H9 (cell line): Measurements from ENCODE around the gene GABARAP. TPM values are rescaled to one million over a fixed set of nuclear protein-coding genes. Genes with fewer than 3 reads are reported as not detected.

Experiments
- DNase-seq: peaks from one replicate; pipeline ENCODE4 v3.0.0-alpha.2; 2017
- H2AFZ ChIP-seq: one replicate; pipeline ENCODE4 v1.6.1; 2013; ENCODE audit warnings: mild to moderate bottlenecking, low read length, control low read depth, moderate library complexity
- H2AK5ac ChIP-seq: 2 replicates; pipeline ENCODE4 v1.6.1; 2013; ENCODE audit warnings: low read length, control low read depth, mixed read lengths; ENCODE audit not compliant: insufficient read length
- H2BK120ac ChIP-seq: one replicate; pipeline ENCODE4 v1.6.1; 2013; ENCODE audit warnings: low read depth, mild to moderate bottlenecking, low read length, control low read depth, inconsistent platforms; ENCODE audit not compliant: poor library complexity, severe bottlenecking
- H2BK12ac ChIP-seq: 2 replicates; pipeline ENCODE4 v1.6.1; 2013; ENCODE audit warnings: low read length, control low read depth, mixed read lengths, low read depth; ENCODE audit not compliant: insufficient read length
- H2BK15ac ChIP-seq: 2 replicates; pipeline ENCODE4 v1.6.1; 2013; ENCODE audit warnings: low read depth, low read length, control low read depth
- H2BK20ac ChIP-seq: one replicate; pipeline ENCODE4 v1.6.1; 2013; ENCODE audit warnings: low read depth, mild to moderate bottlenecking, low read length, control low read depth, inconsistent platforms; ENCODE audit not compliant: poor library complexity, severe bottlenecking
- H2BK5ac ChIP-seq: 2 replicates; pipeline ENCODE4 v1.6.1; 2013; ENCODE audit warnings: low read length, control low read depth, mixed read lengths; ENCODE audit not compliant: insufficient read length
- H3K14ac ChIP-seq: 2 replicates; pipeline ENCODE4 v1.6.1; 2013; ENCODE audit warnings: low read length, control low read depth; ENCODE audit not compliant: insufficient read depth
- H3K18ac ChIP-seq: 2 replicates; pipeline ENCODE4 v1.6.1; 2013; ENCODE audit warnings: low read depth, mild to moderate bottlenecking, mixed read lengths, low read length, control low read depth; ENCODE audit not compliant: insufficient read length
- H3K23ac ChIP-seq: 2 replicates; pipeline ENCODE4 v1.6.1; 2013; ENCODE audit warnings: low read length, control low read depth, mixed read lengths, low read depth; ENCODE audit not compliant: insufficient read length
- H3K23me2 ChIP-seq: 2 replicates; pipeline ENCODE4 v1.6.1; 2013; ENCODE audit warnings: low read depth, mild to moderate bottlenecking, mixed read lengths, low read length, control low read depth; ENCODE audit not compliant: insufficient read length, poor library complexity, severe bottlenecking
- H3K27ac ChIP-seq: 2 replicates; pipeline ENCODE4 v1.5.1; 2013; ENCODE audit warnings: low read length, control low read depth, mixed read lengths, low read depth; ENCODE audit not compliant: insufficient read length
- H3K27me3 ChIP-seq: 2 replicates; pipeline ENCODE4 v1.6.1; 2013; ENCODE audit warnings: low read length, control low read depth, inconsistent platforms; ENCODE audit not compliant: insufficient read depth
- H3K4ac ChIP-seq: 2 replicates; pipeline ENCODE4 v1.6.1; 2013; ENCODE audit warnings: low read depth, mild to moderate bottlenecking, control low read depth, inconsistent platforms, low read length, moderate library complexity
- H3K4me1 ChIP-seq: 2 replicates; pipeline ENCODE4 v1.6.1; 2013; ENCODE audit warnings: low read length, control low read depth, inconsistent platforms; ENCODE audit not compliant: insufficient read depth
- H3K4me2 ChIP-seq: 2 replicates; pipeline ENCODE4 v1.6.1; 2013; ENCODE audit warnings: low read length, control low read depth, mixed read lengths; ENCODE audit not compliant: insufficient read length, insufficient read depth
- H3K56ac ChIP-seq: 2 replicates; pipeline ENCODE4 v1.6.1; 2013; ENCODE audit warnings: low read depth, mild to moderate bottlenecking, mixed read lengths, low read length, control low read depth; ENCODE audit not compliant: insufficient read length
- H3K79me1 ChIP-seq: 2 replicates; pipeline ENCODE4 v1.6.1; 2013; ENCODE audit warnings: low read depth, mild to moderate bottlenecking, moderate library complexity, low read length, control low read depth, inconsistent platforms; ENCODE audit not compliant: insufficient read depth, poor library complexity, severe bottlenecking
- H3K79me2 ChIP-seq: 2 replicates; pipeline ENCODE4 v1.6.1; 2013; ENCODE audit warnings: low read length, control low read depth, inconsistent platforms; ENCODE audit not compliant: insufficient read depth
- H3K9ac ChIP-seq: 2 replicates; pipeline ENCODE4 v1.6.1; 2013; ENCODE audit warnings: low read length, control low read depth, mixed read lengths; ENCODE audit not compliant: insufficient read length; ENCODE audit errors: extremely low read depth
- H3K9me3 ChIP-seq: one replicate; pipeline ENCODE4 v1.6.1; 2013; ENCODE audit warnings: low read depth, low read length, inconsistent platforms; ENCODE audit not compliant: control insufficient read depth
- H3T11ph ChIP-seq: one replicate; pipeline ENCODE4 v1.6.1; 2013; ENCODE audit warnings: mild to moderate bottlenecking, low read length, control low read depth, inconsistent platforms
- H4K20me1 ChIP-seq: one replicate; pipeline ENCODE4 v1.6.1; 2013; ENCODE audit not compliant: control insufficient read depth, insufficient read length, insufficient read depth
- H4K5ac ChIP-seq: 2 replicates; pipeline ENCODE4 v1.6.1; 2013; ENCODE audit warnings: low read depth, mild to moderate bottlenecking, mixed read lengths, low read length, control low read depth; ENCODE audit not compliant: insufficient read length
- H4K8ac ChIP-seq: replicated peaks from 2 replicates; pipeline ENCODE4 v1.6.1; 2013; ENCODE audit warnings: low read length, control low read depth, mixed read lengths, low read depth; ENCODE audit not compliant: insufficient read length
- H4K91ac ChIP-seq: 2 replicates; pipeline ENCODE4 v1.6.1; 2013; ENCODE audit warnings: low read depth, mild to moderate bottlenecking, moderate library complexity, mixed read lengths, low read length, control low read depth; ENCODE audit not compliant: insufficient read length
- H3K27ac Mint-ChIP-seq, 3 experiments: 2 replicates in 2 of 3; 3 replicates in 1 of 3; pipeline ENCODE4 v1.8.0; 2020 to 2021; ENCODE audit warnings: mixed read lengths in 3 of 3, mild to moderate bottlenecking in 1 of 3, moderate library complexity in 1 of 3
- H3K27me3 Mint-ChIP-seq: 2 replicates; pipeline ENCODE4 v1.8.0; 2021; ENCODE audit warnings: low read depth, mild to moderate bottlenecking, moderate library complexity, mixed read lengths
- H3K36me3 Mint-ChIP-seq, 3 experiments: 2 replicates in 2 of 3; 3 replicates in 1 of 3; pipeline ENCODE4 v1.8.0; 2020 to 2021; ENCODE audit warnings: low read depth in 3 of 3, mixed read lengths in 3 of 3; ENCODE audit not compliant: insufficient read depth in 1 of 3
- H3K4me1 Mint-ChIP-seq, 2 experiments: 2 replicates each; pipeline ENCODE4 v1.8.0; 2020; ENCODE audit warnings: mixed read lengths in 2 of 2
- H3K4me3 Mint-ChIP-seq, 2 experiments: 2 replicates in 1 of 2; 3 replicates in 1 of 2; pipeline ENCODE4 v1.8.0; 2020 to 2021; ENCODE audit warnings: mild to moderate bottlenecking in 2 of 2, mixed read lengths in 2 of 2, moderate library complexity in 1 of 2
- H3K9me3 Mint-ChIP-seq, 2 experiments: 2 replicates in 1 of 2; 3 replicates in 1 of 2; pipeline ENCODE4 v1.8.0; 2020; ENCODE audit warnings: mild to moderate bottlenecking in 2 of 2, mixed read lengths in 2 of 2, moderate library complexity in 1 of 2
- CTCF ChIP-seq: fragments of 200-600 bp; sonication (generic); conservative IDR thresholded peaks from 3 replicates; pipeline ENCODE4 v1.8.0; 2021; ENCODE audit warnings: antibody characterized with exemption, mild to moderate bottlenecking
- WGBS: extraction: QIAGEN DNeasy Blood & Tissue Kit; methylation state at CpG from one replicate; pipeline ENCODE4 v1.1.7; 2013; ENCODE audit warnings: missing lambda C conversion rate, low lambda C conversion rate, mixed read lengths; ENCODE audit not compliant: insufficient read length; ENCODE audit errors: extremely low coverage; 5-methylcytosine and 5-hydroxymethylcytosine counted together
- total RNA-seq: library from RNA; stranded (reverse); gene quantifications from 2 replicates; pipeline ENCODE4 v1.2.1, GENCODE V29; 2021

Gene GABARAP
- total RNA-seq, 1 experiment from 2014 or later: 261 TPM

GRCh38 chr17:7208027-7208571 lies 34.1 kb downstream of the GABARAP start:
- no peaks in the 10 kb centered on the region for H4K20me1 ChIP-seq
- H3K4me1 ChIP-seq: peaks cover 12% of the 10 kb centered on the region; the same call in 1 of the 2 replicates
- no CpG with 5 or more reads among the region's 21 CpGs for WGBS
- H2BK12ac ChIP-seq: no peak overlapping the region
- no peak overlapping the region for H4K8ac ChIP-seq
- H3K9me3 ChIP-seq: no peaks in the 10 kb centered on the region
- H3K18ac ChIP-seq: peak overlapping the region; percentile 28
- H2BK15ac ChIP-seq: no peak overlapping the region
- H3K27ac Mint-ChIP-seq: peak overlapping the region in 2 of 3 experiments; percentile 3 to 67; a peak in 3 of 7 replicates
- peaks cover 3 to 12% (median 7%) of the 10 kb centered on the region in 3 experiments; a peak in 6 of 7 replicates for H3K36me3 Mint-ChIP-seq
- H4K91ac ChIP-seq: no peak overlapping the region
- no peak overlapping the region for H4K5ac ChIP-seq
- H3K4me1 Mint-ChIP-seq: peaks cover 45 to 73% of the 10 kb centered on the region in 2 experiments
- peaks cover 3% of the 10 kb centered on the region; the same call in 1 of the 2 replicates for H3K79me2 ChIP-seq
- H3K9me3 Mint-ChIP-seq: no peaks in the 10 kb centered on the region
- no peak overlapping the region for H3K9ac ChIP-seq
- H3K4ac ChIP-seq: no peak overlapping the region
- peaks cover 2% of the 10 kb centered on the region for H3K79me1 ChIP-seq
- H3K56ac ChIP-seq: no peak overlapping the region
- TF ChIP-seq CTCF: no peak
- H3K14ac ChIP-seq: 0 out of 2 replicates have a peak overlapping the region, but pooled peaks have one; percentile 15
- no peak overlapping the region for H2BK120ac ChIP-seq
- peak; percentile 93 for DNase-seq
- no peaks in the 10 kb centered on the region for H3K27me3 ChIP-seq
- no peak overlapping the region for H2BK20ac ChIP-seq
- H3K4me2 ChIP-seq: peak overlapping the region; percentile 57
- H2AK5ac ChIP-seq: no peak overlapping the region
- peak overlapping the region; percentile 29 to 83 for H3K4me3 Mint-ChIP-seq
- H2BK5ac ChIP-seq: no peak overlapping the region
- H3K27me3 Mint-ChIP-seq: no peaks in the 10 kb centered on the region; the same call in none of the 2 replicates
- no peak overlapping the region for H3K23ac ChIP-seq
- no peak overlapping the region for H2AFZ ChIP-seq
- H3K27ac ChIP-seq: no peak overlapping the region
- peaks cover 10% of the 10 kb centered on the region for H3K23me2 ChIP-seq
- no peak overlapping the region for H3T11ph ChIP-seq
